GM12878 (cell line): ENCODE results near the gene TRMT1. TPM values are rescaled to one million over a fixed set of nuclear protein-coding genes. Genes with fewer than 3 reads are reported as not detected.

ENCODE experiments used
- CBFB ChIP-seq: IDR thresholded peaks from 2 replicates; pipeline ENCODE4 v1.6.1; 2016; ENCODE audit warnings: antibody characterized with exemption, low read depth
- CHD2 ChIP-seq: IDR thresholded peaks from 2 replicates; pipeline ENCODE4 v1.6.1; 2011; ENCODE audit warnings: low read depth, low read length, improper control_type of control experiment, borderline replicate concordance
- CHD4 ChIP-seq: fragments of 200-600 bp; sonication (generic); IDR thresholded peaks from 2 replicates; pipeline ENCODE4 v1.6.1; 2016; ENCODE audit warnings: mild to moderate bottlenecking
- CREB1 ChIP-seq: IDR thresholded peaks from 2 replicates; pipeline ENCODE4 v1.6.1; 2012; ENCODE audit warnings: low read depth, mild to moderate bottlenecking, inconsistent platforms
- CREM ChIP-seq: IDR thresholded peaks from 2 replicates; pipeline ENCODE4 v1.6.1; 2014; ENCODE audit warnings: antibody characterized with exemption, low read depth
- FOXK2 ChIP-seq: fragments of 450-650 bp; IDR thresholded peaks from 2 replicates; pipeline ENCODE4 v1.6.1; 2017; ENCODE audit warnings: mild to moderate bottlenecking, moderate library complexity
- MTA2 ChIP-seq: fragments of 450-650 bp; IDR thresholded peaks from 2 replicates; pipeline ENCODE4 v1.6.1; 2016; ENCODE audit warnings: low read depth, mild to moderate bottlenecking, moderate library complexity
- MYC ChIP-seq: IDR thresholded peaks from 2 replicates; pipeline ENCODE4 v1.6.1; 2011; ENCODE audit warnings: mild to moderate bottlenecking, low read length, moderate library complexity, inconsistent platforms; ENCODE audit not compliant: insufficient read depth, insufficient replicate concordance, insufficient read length, severe bottlenecking
- NBN ChIP-seq: fragments of 450-650 bp; IDR thresholded peaks from 2 replicates; pipeline ENCODE4 v1.6.1; 2016
- PBX3 ChIP-seq: IDR thresholded peaks from 2 replicates; pipeline ENCODE4 v1.6.1; 2011; ENCODE audit warnings: mild to moderate bottlenecking, low read depth, low read length, moderate library complexity; ENCODE audit not compliant: insufficient replicate concordance
- POLR2A ChIP-seq: IDR thresholded peaks from 2 replicates; pipeline ENCODE4 v1.6.1; 2011; ENCODE audit warnings: low read depth, mild to moderate bottlenecking, low read length
- POU2F2 ChIP-seq: IDR thresholded peaks from 3 replicates; pipeline ENCODE4 v1.6.1; 2011; ENCODE audit warnings: low read depth, mild to moderate bottlenecking, low read length, borderline replicate concordance
- RAD21 ChIP-seq: IDR thresholded peaks from 2 replicates; pipeline ENCODE4 v1.6.1; 2011; ENCODE audit warnings: mild to moderate bottlenecking, low read depth, low read length, moderate library complexity; ENCODE audit not compliant: insufficient read depth
- RAD51 ChIP-seq: fragments of 450-650 bp; IDR thresholded peaks from 2 replicates; pipeline ENCODE4 v1.6.1; 2016; ENCODE audit warnings: moderate library complexity, mild to moderate bottlenecking, inconsistent platforms
- RELA ChIP-seq: fragments of 450-650 bp; IDR thresholded peaks from 2 replicates; pipeline ENCODE4 v1.8.0; 2014; ENCODE audit warnings: borderline replicate concordance; ENCODE audit not compliant: partially characterized antibody
- SIN3A ChIP-seq: IDR thresholded peaks from 2 replicates; pipeline ENCODE4 v1.6.1; 2012; ENCODE audit warnings: low read depth, low read length, improper control_type of control experiment
- SIX5 ChIP-seq: IDR thresholded peaks from 2 replicates; pipeline ENCODE4 v1.6.1; 2011; ENCODE audit warnings: mild to moderate bottlenecking, low read depth, low read length, moderate library complexity; ENCODE audit not compliant: severe bottlenecking
- SPI1 ChIP-seq: IDR thresholded peaks from 2 replicates; pipeline ENCODE4 v1.6.1; 2011; ENCODE audit warnings: low read depth, mild to moderate bottlenecking, low read length, moderate library complexity, borderline replicate concordance; ENCODE audit not compliant: insufficient read depth
- SREBF1 ChIP-seq: IDR thresholded peaks from 2 replicates; pipeline ENCODE4 v1.6.1; 2012; ENCODE audit warnings: mild to moderate bottlenecking, low read length
- STAT3 ChIP-seq: IDR thresholded peaks from 2 replicates; pipeline ENCODE4 v1.6.1; 2011; ENCODE audit warnings: low read depth, low read length, improper control_type of control experiment
- ZNF217 ChIP-seq: fragments of 450-650 bp; IDR thresholded peaks from 2 replicates; pipeline ENCODE4 v1.6.1; 2017; ENCODE audit warnings: antibody characterized with exemption, mild to moderate bottlenecking
- polyA plus RNA-seq, 11 experiments: library from polyadenylated mRNA; depleted of rRNA in 4 of 11; unstranded in 6 of 11; stranded (reverse) in 5 of 11; fragments of >200 nt; fragmentation: Nextera tagmentation in 4 of 11; fragmentation: Illumina TruSeq in 1 of 11; extraction: Ambion mirVana in 4 of 11; extraction: Trizol in 1 of 11; gene quantifications; 1 replicate in 1 of 11; 2 replicates in 10 of 11; pipeline versions ENCODE4 v1.2.1 to v1.2.3, GENCODE V29; 2011 to 2016; ENCODE audit warnings: inconsistent platforms in 2 of 11, missing spikeins in 2 of 11, low read depth in 1 of 11
- total RNA-seq, 4 experiments: library from RNA; depleted of rRNA in 3 of 4; stranded (reverse); fragments of >200 nt in 3 of 4; fragmentation: Illumina TruSeq in 1 of 4; extraction: Trizol in 1 of 4; gene quantifications; 2 replicates each; pipeline versions ENCODE4 v1.2.1 to v1.2.3, GENCODE V29; 2013 to 2021
- TF ChIP-seq, protein P1 (sequence below): IDR thresholded peaks from 2 replicates; pipeline ENCODE4 v1.6.1; 2012; ENCODE audit warnings: low read depth, low read length, improper control_type of control experiment
- TF ChIP-seq, protein P2 (sequence below): fragments of 450-650 bp; IDR thresholded peaks from 2 replicates; pipeline ENCODE4 v1.6.1; 2016; ENCODE audit warnings: mild to moderate bottlenecking

The TRMT1 gene
- total and polyA plus RNA-seq, 10 of the 15 experiments (the other 5 are each of a cell fraction or from before 2014, with no cell fraction given), result 3.4 to 68.8 (median 34.8) TPM

GRCh38 chr19:13150931-13151604, 34.5 kb upstream of the TRMT1 start (continued):
- TF ChIP-seq, protein P1, sequence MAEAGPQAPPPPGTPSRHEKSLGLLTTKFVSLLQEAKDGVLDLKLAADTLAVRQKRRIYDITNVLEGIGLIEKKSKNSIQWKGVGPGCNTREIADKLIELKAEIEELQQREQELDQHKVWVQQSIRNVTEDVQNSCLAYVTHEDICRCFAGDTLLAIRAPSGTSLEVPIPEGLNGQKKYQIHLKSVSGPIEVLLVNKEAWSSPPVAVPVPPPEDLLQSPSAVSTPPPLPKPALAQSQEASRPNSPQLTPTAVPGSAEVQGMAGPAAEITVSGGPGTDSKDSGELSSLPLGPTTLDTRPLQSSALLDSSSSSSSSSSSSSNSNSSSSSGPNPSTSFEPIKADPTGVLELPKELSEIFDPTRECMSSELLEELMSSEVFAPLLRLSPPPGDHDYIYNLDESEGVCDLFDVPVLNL, result no peak
- no peak for TF ChIP-seq SIX5
- no peak for TF ChIP-seq MTA2
- no peak for TF ChIP-seq SPI1
- TF ChIP-seq, protein P2, sequence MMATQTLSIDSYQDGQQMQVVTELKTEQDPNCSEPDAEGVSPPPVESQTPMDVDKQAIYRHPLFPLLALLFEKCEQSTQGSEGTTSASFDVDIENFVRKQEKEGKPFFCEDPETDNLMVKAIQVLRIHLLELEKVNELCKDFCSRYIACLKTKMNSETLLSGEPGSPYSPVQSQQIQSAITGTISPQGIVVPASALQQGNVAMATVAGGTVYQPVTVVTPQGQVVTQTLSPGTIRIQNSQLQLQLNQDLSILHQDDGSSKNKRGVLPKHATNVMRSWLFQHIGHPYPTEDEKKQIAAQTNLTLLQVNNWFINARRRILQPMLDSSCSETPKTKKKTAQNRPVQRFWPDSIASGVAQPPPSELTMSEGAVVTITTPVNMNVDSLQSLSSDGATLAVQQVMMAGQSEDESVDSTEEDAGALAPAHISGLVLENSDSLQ, result peak; percentile 73; the same call in 1 of the 2 replicates
- TF ChIP-seq CHD2, result no peak
- 0 out of 2 replicates have a peak, but pooled peaks have one; percentile 1 for TF ChIP-seq SIN3A
- TF ChIP-seq CBFB, result no peak
- no peak for TF ChIP-seq STAT3
- TF ChIP-seq RAD51, result no peak
- no peak for TF ChIP-seq ZNF217
- peak; percentile 18 for TF ChIP-seq RELA
- TF ChIP-seq PBX3, result no peak
- TF ChIP-seq CREM, result no peak
- no peak for TF ChIP-seq CREB1
- no peak for TF ChIP-seq NBN
- no peak for TF ChIP-seq MYC
- peak; percentile 56; the same call in 1 of the 2 replicates for TF ChIP-seq POLR2A
- no peak for TF ChIP-seq FOXK2
- TF ChIP-seq RAD21, result no peak
- TF ChIP-seq POU2F2, result 0 out of 3 replicates have a peak, but pooled peaks have one; percentile 23
- TF ChIP-seq CHD4, result no peak
- TF ChIP-seq SREBF1, result no peak
